IMR-90 (cell line): ENCODE data around the gene TJP3. TPM values are rescaled to one million over a fixed set of nuclear protein-coding genes. Genes with fewer than 3 reads are reported as not detected.

ENCODE experiments used
- ATAC-seq: fragments of 200-7000 bp; cut with Tn5 transposase; 2 replicates; pipeline ENCODE4 v1.9.1; 2020; ENCODE audit warnings: low read depth, mild to moderate bottlenecking, moderate library complexity
- BruUV-seq: library from RNA; stranded (reverse); fragments of 400-500 nt; replicated peaks from 2 replicates; lab custom pipeline; 2021; lab: Mats Ljungman, UMichigan
- CTCF ChIA-PET: fragments of 300-600 bp; formaldehyde crosslinking; extraction: SDS; loops from one replicate; lab custom pipeline; 2021; ENCODE audit warnings: antibody characterized with exemption; lab: Yijun Ruan, JAX
- POLR2A ChIA-PET: fragments of 300-600 bp; sonication (Branson Sonifier 250); formaldehyde crosslinking; loops from one replicate; lab custom pipeline; 2022; ENCODE audit warnings: antibody characterized with exemption; ENCODE audit not compliant: unreplicated experiment; lab: Charles Lee
- DNase-seq: peaks from one replicate; pipeline ENCODE4 v3.0.0; 2013
- H2AFZ ChIP-seq: replicated peaks from 2 replicates; pipeline ENCODE3; 2013; ENCODE audit warnings: low read length, mild to moderate bottlenecking; ENCODE audit not compliant: poor library complexity
- H2AK5ac ChIP-seq: 2 replicates; pipeline ENCODE4 v1.6.1; 2013; ENCODE audit warnings: low read depth, low read length, inconsistent platforms
- H2AK9ac ChIP-seq: replicated peaks from 2 replicates; pipeline ENCODE3; 2013; ENCODE audit warnings: mild to moderate bottlenecking, low read depth, low read length, moderate library complexity; ENCODE audit not compliant: poor library complexity
- H2BK120ac ChIP-seq: 2 replicates; pipeline ENCODE4 v1.6.1; 2013; ENCODE audit warnings: low read depth, low read length, inconsistent platforms
- H2BK15ac ChIP-seq: 3 replicates; pipeline ENCODE4 v1.6.1; 2013; ENCODE audit warnings: low read depth, low read length, inconsistent platforms
- H2BK20ac ChIP-seq: 2 replicates; pipeline ENCODE4 v1.6.1; 2013; ENCODE audit warnings: low read depth, mild to moderate bottlenecking, inconsistent platforms, low read length, moderate library complexity
- H2BK5ac ChIP-seq: 2 replicates; pipeline ENCODE4 v1.6.1; 2013; ENCODE audit warnings: mild to moderate bottlenecking, low read depth, low read length, inconsistent platforms; ENCODE audit not compliant: poor library complexity, severe bottlenecking
- H3K14ac ChIP-seq: replicated peaks from 2 replicates; pipeline ENCODE4 v1.6.1; 2013; ENCODE audit warnings: low read depth, low read length, inconsistent platforms
- H3K18ac ChIP-seq: 2 replicates; pipeline ENCODE4 v1.6.1; 2013; ENCODE audit warnings: low read depth, low read length, control low read depth
- H3K23ac ChIP-seq: 2 replicates; pipeline ENCODE4 v1.6.1; 2013; ENCODE audit warnings: low read depth, low read length, inconsistent platforms
- H3K27ac ChIP-seq: 2 replicates; pipeline ENCODE4 v1.5.1; 2013; ENCODE audit warnings: mild to moderate bottlenecking, control low read depth, low read length; ENCODE audit not compliant: insufficient read depth
- H3K27me3 ChIP-seq: 2 replicates; pipeline ENCODE4 v1.6.1; 2013; ENCODE audit warnings: low read length; ENCODE audit not compliant: control insufficient read depth, insufficient read depth
- H3K36me3 ChIP-seq: 2 replicates; pipeline ENCODE4 v1.6.1; 2013; ENCODE audit warnings: low read length, mixed read lengths; ENCODE audit not compliant: control insufficient read depth, insufficient read depth
- H3K4ac ChIP-seq: 2 replicates; pipeline ENCODE4 v1.6.1; 2013; ENCODE audit warnings: low read depth, low read length, inconsistent platforms
- H3K4me1 ChIP-seq: 2 replicates; pipeline ENCODE4 v1.6.1; 2013; ENCODE audit warnings: low read length, mixed read lengths; ENCODE audit not compliant: control insufficient read depth, insufficient read depth
- H3K4me2 ChIP-seq: 2 replicates; pipeline ENCODE4 v1.6.1; 2013; ENCODE audit warnings: low read depth, mild to moderate bottlenecking, control low read depth, low read length, moderate library complexity
- H3K4me3 ChIP-seq: 2 replicates; pipeline ENCODE4 v1.5.1; 2013; ENCODE audit warnings: low read depth, mild to moderate bottlenecking, control low read depth, low read length, moderate library complexity; ENCODE audit not compliant: insufficient read depth
- H3K56ac ChIP-seq: 2 replicates; pipeline ENCODE4 v1.6.1; 2013; ENCODE audit warnings: low read length, inconsistent platforms; ENCODE audit not compliant: insufficient read depth; ENCODE audit errors: extremely low read depth
- H3K79me1 ChIP-seq, 2 experiments: 2 replicates each; pipeline ENCODE4 v1.6.1; 2013; ENCODE audit warnings: low read length in 2 of 2, inconsistent platforms in 1 of 2, low read depth in 1 of 2
- H3K9ac ChIP-seq: 2 replicates; pipeline ENCODE4 v1.6.1; 2013; ENCODE audit warnings: low read depth, low read length, control low read depth
- H3K9me1 ChIP-seq: 2 replicates; pipeline ENCODE4 v1.6.1; 2013; ENCODE audit warnings: low read length, inconsistent platforms; ENCODE audit not compliant: insufficient read depth
- H3K9me3 ChIP-seq: 2 replicates; pipeline ENCODE4 v1.6.1; 2013; ENCODE audit warnings: low read length; ENCODE audit not compliant: control insufficient read depth, insufficient read depth
- H4K20me1 ChIP-seq: 2 replicates; pipeline ENCODE4 v1.6.1; 2013; ENCODE audit warnings: low read length, inconsistent platforms; ENCODE audit not compliant: insufficient read depth
- H4K5ac ChIP-seq: 2 replicates; pipeline ENCODE4 v1.6.1; 2013; ENCODE audit warnings: mild to moderate bottlenecking, low read depth, low read length, control low read depth
- H4K8ac ChIP-seq, 2 experiments: 2 replicates each; pipeline ENCODE4 v1.6.1; 2013; ENCODE audit warnings: low read depth in 2 of 2, low read length in 2 of 2, control low read depth in 1 of 2, inconsistent platforms in 1 of 2
- H4K91ac ChIP-seq: 2 replicates; pipeline ENCODE4 v1.6.1; 2013; ENCODE audit warnings: low read depth, low read length, inconsistent platforms; ENCODE audit not compliant: insufficient read depth
- BHLHE40 ChIP-seq: fragments of 150-350 bp; IDR thresholded peaks from 2 replicates; pipeline ENCODE4 v1.6.1; 2016; ENCODE audit warnings: mild to moderate bottlenecking, low read depth, low read length
- ELK1 ChIP-seq: fragments of 150-350 bp; IDR thresholded peaks from 2 replicates; pipeline ENCODE4 v1.6.1; 2016; ENCODE audit warnings: low read depth, mild to moderate bottlenecking, low read length, moderate library complexity, borderline replicate concordance
- FOS ChIP-seq: fragments of 150-350 bp; IDR thresholded peaks from 2 replicates; pipeline ENCODE4 v1.6.1; 2016; ENCODE audit warnings: low read depth, low read length
- MAZ ChIP-seq: IDR thresholded peaks from 2 replicates; pipeline ENCODE4 v1.6.1; 2012; ENCODE audit warnings: low read depth, mild to moderate bottlenecking, low read length, improper control_type of control experiment, moderate library complexity, borderline replicate concordance
- MXI1 ChIP-seq: IDR thresholded peaks from 2 replicates; pipeline ENCODE4 v1.6.1; 2012; ENCODE audit warnings: low read depth, mild to moderate bottlenecking, low read length, moderate library complexity, borderline replicate concordance
- NFE2L2 ChIP-seq: fragments of 150-350 bp; IDR thresholded peaks from 2 replicates; pipeline ENCODE4 v1.6.1; 2016; ENCODE audit warnings: low read depth, mild to moderate bottlenecking, low read length
- POLR2A ChIP-seq: IDR thresholded peaks from 2 replicates; pipeline ENCODE4 v1.6.1; 2012; ENCODE audit warnings: mild to moderate bottlenecking, low read depth, low read length
- RAD21 ChIP-seq: IDR thresholded peaks from 2 replicates; pipeline ENCODE4 v1.6.1; 2012; ENCODE audit warnings: low read length, improper control_type of control experiment
- RCOR1 ChIP-seq: IDR thresholded peaks from 2 replicates; pipeline ENCODE4 v1.6.1; 2012; ENCODE audit warnings: mild to moderate bottlenecking, low read length, improper control_type of control experiment; ENCODE audit not compliant: insufficient replicate concordance
- RFX5 ChIP-seq: IDR thresholded peaks from 2 replicates; pipeline ENCODE4 v1.8.0; 2012; ENCODE audit warnings: low read depth, mild to moderate bottlenecking, low read length, moderate library complexity
- WGBS, 2 experiments: methylation state at CpG; one replicate each; pipeline versions ENCODE4 v1.1.5 to v1.1.7; 2013; ENCODE audit warnings: missing lambda C conversion rate in 2 of 2; ENCODE audit not compliant: insufficient read length in 1 of 2; ENCODE audit errors: extremely low coverage in 2 of 2; 5-methylcytosine and 5-hydroxymethylcytosine counted together
- dilution Hi-C: fragments of 300-500 bp; cut with HindIII; formaldehyde crosslinking; loops from one replicate; pipeline ENCODE4 v1.14.3; 2018; ENCODE audit warnings: low sequenced_read_pairs; ENCODE audit not compliant: unreplicated experiment
- in situ Hi-C: fragments of 300-500 bp; cut with MboI; formaldehyde crosslinking; loops from 3 replicates; pipeline ENCODE4 v1.14.3; 2019; ENCODE audit warnings: low sequenced_read_pairs, inconsistent platforms, mixed read lengths
- intact Hi-C: fragments of 100-400 bp; cut with micrococcal nuclease; formaldehyde crosslinking; loops from 2 replicates; pipeline ENCODE4 v1.10.0; 2022
- polyA plus RNA-seq, 3 experiments: library from polyadenylated mRNA; depleted of rRNA; stranded (reverse); fragments of >200 nt; gene quantifications; 2 replicates each; pipeline ENCODE4 v1.2.3, GENCODE V29; 2012; ENCODE audit warnings: low replicate concordance in 1 of 3
- total RNA-seq: library from RNA; depleted of rRNA; stranded (reverse); fragments of >200 nt; gene quantifications from 2 replicates; pipeline ENCODE4 v1.2.3, GENCODE V29; 2012
- TF ChIP-seq, protein P1 (sequence below): fragments of 150-350 bp; IDR thresholded peaks from 2 replicates; pipeline ENCODE4 v1.6.1; 2017; ENCODE audit warnings: mild to moderate bottlenecking, antibody characterized with exemption, low read length, low read depth
- TF ChIP-seq, protein P2 (sequence below): conservative IDR thresholded peaks from 2 replicates; pipeline ENCODE4 v1.5.1; 2012; ENCODE audit warnings: mild to moderate bottlenecking, low read depth, low read length, improper control_type of control experiment

Gene TJP3
- total and polyA plus RNA-seq, 2 of the 4 experiments (the other 2 are of a cell fraction), result not detected

DNA sequence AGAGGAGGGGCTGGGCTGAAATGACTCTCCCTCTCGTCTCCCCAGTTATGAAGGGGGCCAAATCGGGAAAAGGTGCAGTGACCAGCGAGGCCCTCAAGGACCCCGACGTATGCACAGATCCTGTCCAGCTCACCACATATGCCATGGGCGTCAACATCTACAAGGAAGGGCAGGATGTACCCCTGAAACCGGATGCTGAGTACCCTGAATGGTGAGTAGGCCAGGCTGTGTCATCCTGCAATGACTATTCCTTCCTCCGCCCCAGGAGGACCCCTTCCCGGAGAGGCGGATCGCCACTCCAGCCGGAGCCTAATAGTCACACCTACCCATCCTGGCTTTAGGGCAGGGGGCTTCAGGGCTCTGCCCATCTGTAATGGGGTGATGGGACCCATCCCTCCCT, 56.9 kb downstream of the TJP3 start:
- peaks cover 27% of the 10 kb centered on the region for H3K36me3 ChIP-seq
- no peak overlapping the region for H3K4me2 ChIP-seq
- no peak overlapping the region for H3K18ac ChIP-seq
- CTCF ChIA-PET, result no interaction called here
- no peaks in the 10 kb centered on the region for H3K27me3 ChIP-seq
- peaks cover 3% of the 10 kb centered on the region; the same call in 1 of the 2 replicates for H3K9me1 ChIP-seq
- H3K79me1 ChIP-seq, result peaks cover 18 to 29% of the 10 kb centered on the region in 2 experiments
- no peak overlapping the region for H2AK5ac ChIP-seq
- no peak overlapping the region for H3K14ac ChIP-seq
- no peak overlapping the region for H4K91ac ChIP-seq
- no peak for TF ChIP-seq ELK1
- TF ChIP-seq BHLHE40, result no peak
- no peak for TF ChIP-seq MXI1
- TF ChIP-seq MAZ, result no peak
- no peak for TF ChIP-seq NFE2L2
- no peak for TF ChIP-seq POLR2A
- TF ChIP-seq, protein P1, sequence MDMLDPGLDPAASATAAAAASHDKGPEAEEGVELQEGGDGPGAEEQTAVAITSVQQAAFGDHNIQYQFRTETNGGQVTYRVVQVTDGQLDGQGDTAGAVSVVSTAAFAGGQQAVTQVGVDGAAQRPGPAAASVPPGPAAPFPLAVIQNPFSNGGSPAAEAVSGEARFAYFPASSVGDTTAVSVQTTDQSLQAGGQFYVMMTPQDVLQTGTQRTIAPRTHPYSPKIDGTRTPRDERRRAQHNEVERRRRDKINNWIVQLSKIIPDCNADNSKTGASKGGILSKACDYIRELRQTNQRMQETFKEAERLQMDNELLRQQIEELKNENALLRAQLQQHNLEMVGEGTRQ, result no peak
- TF ChIP-seq, protein P2, sequence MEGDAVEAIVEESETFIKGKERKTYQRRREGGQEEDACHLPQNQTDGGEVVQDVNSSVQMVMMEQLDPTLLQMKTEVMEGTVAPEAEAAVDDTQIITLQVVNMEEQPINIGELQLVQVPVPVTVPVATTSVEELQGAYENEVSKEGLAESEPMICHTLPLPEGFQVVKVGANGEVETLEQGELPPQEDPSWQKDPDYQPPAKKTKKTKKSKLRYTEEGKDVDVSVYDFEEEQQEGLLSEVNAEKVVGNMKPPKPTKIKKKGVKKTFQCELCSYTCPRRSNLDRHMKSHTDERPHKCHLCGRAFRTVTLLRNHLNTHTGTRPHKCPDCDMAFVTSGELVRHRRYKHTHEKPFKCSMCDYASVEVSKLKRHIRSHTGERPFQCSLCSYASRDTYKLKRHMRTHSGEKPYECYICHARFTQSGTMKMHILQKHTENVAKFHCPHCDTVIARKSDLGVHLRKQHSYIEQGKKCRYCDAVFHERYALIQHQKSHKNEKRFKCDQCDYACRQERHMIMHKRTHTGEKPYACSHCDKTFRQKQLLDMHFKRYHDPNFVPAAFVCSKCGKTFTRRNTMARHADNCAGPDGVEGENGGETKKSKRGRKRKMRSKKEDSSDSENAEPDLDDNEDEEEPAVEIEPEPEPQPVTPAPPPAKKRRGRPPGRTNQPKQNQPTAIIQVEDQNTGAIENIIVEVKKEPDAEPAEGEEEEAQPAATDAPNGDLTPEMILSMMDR, result no peak
- no peak for TF ChIP-seq RAD21
- TF ChIP-seq RFX5, result no peak
- no peak for TF ChIP-seq RCOR1
- no peak for TF ChIP-seq FOS
- H3K4me1 ChIP-seq, result peaks cover 2% of the 10 kb centered on the region; the same call in 1 of the 2 replicates
- DNase-seq (no peak), ATAC-seq (no peak)
- no peak overlapping the region for H3K9ac ChIP-seq
- dilution Hi-C loops (no loop called here), intact Hi-C loops (no loop called here), in situ Hi-C loops (no loop called here)
- no peak overlapping the region for H4K5ac ChIP-seq
- no peak overlapping the region for H3K23ac ChIP-seq
- H2BK5ac ChIP-seq, result no peak overlapping the region
- peak overlapping the region; percentile 90 for H2AK9ac ChIP-seq
- no TSS peak for BruUV-seq
- H3K4ac ChIP-seq, result no peak overlapping the region
- no peak overlapping the region for H3K27ac ChIP-seq
- H2BK120ac ChIP-seq, result no peak overlapping the region
- WGBS, 2 experiments, result no CpG with 5 or more reads among the region's 12 CpGs
- H3K56ac ChIP-seq, result no peak overlapping the region
- no peaks in the 10 kb centered on the region for H4K20me1 ChIP-seq
- no peak overlapping the region for H3K4me3 ChIP-seq
- POLR2A ChIA-PET, result no interaction called here
- no peak overlapping the region for H2AFZ ChIP-seq
- no peaks in the 10 kb centered on the region for H3K9me3 ChIP-seq
- no peak overlapping the region for H2BK20ac ChIP-seq
- H4K8ac ChIP-seq, result no peak overlapping the region
- no peak overlapping the region for H2BK15ac ChIP-seq
